ENCODE results near the gene MICU1. TPM values are rescaled to one million over a fixed set of nuclear protein-coding genes. Genes with fewer than 3 reads are reported as not detected.
"Not testable (repeated sequence)": the region's sequence is repeated elsewhere in the genome, so short reads cannot be mapped to it uniquely, and the experiment has no call there.

The MICU1 gene
- total RNA-seq, 1 experiment from 2014 or later: 40.3 TPM

- H3K36me3 ChIP-seq (ENCODE audit: insufficient read depth, low read length): no peaks in the 10 kb centered on the region
- H3K4me3 ChIP-seq (ENCODE audit: low read length): no peak overlapping the region
- no peak for DNase-seq
- H4K20me1 ChIP-seq (ENCODE audit: insufficient read depth, low read depth, low read length): no peaks in the 10 kb centered on the region
- no peaks in the 10 kb centered on the region for H3K9me3 ChIP-seq (ENCODE audit: low read length)
- H3K79me2 ChIP-seq (ENCODE audit: low read length): no peaks in the 10 kb centered on the region
- H3K27me3 ChIP-seq (ENCODE audit: low read length): no peaks in the 10 kb centered on the region
- H3K4me2 ChIP-seq (ENCODE audit: low read depth, low read length, poor library complexity, severe bottlenecking): no peak overlapping the region
- no peaks in the 10 kb centered on the region for H3K9me2 ChIP-seq (replicated peaks; ENCODE audit: insufficient read depth, low read length)
- no peak overlapping the region for H3K9ac ChIP-seq (ENCODE audit: low read length)
- no peak overlapping the region for H2AFZ ChIP-seq (ENCODE audit: low read length)
- no peaks in the 10 kb centered on the region for H3K4me1 ChIP-seq (ENCODE audit: low read length)
- H3K27ac ChIP-seq (ENCODE audit: low read length): no peak overlapping the region
Measured at GRCh38 chr10:72659694-72660093, 33.8 kb upstream of the MICU1 start.

- Histone ChIP-seq H3K27ac (ENCODE audit: low read length) (no peak overlapping the region), H3K9ac (ENCODE audit: low read length) (no peak overlapping the region), H2AFZ (ENCODE audit: low read length) (no peak overlapping the region), H3K4me2 (ENCODE audit: low read depth, low read length, poor library complexity, severe bottlenecking) (no peak overlapping the region), H3K9me3 (ENCODE audit: low read length) (no peaks in the 10 kb centered on the region), H3K36me3 (ENCODE audit: insufficient read depth, low read length) (no peaks in the 10 kb centered on the region), H3K4me3 (ENCODE audit: low read length) (no peak overlapping the region), H4K20me1 (ENCODE audit: insufficient read depth, low read depth, low read length) (no peaks in the 10 kb centered on the region), H3K9me2 (replicated peaks; ENCODE audit: insufficient read depth, low read length) (no peaks in the 10 kb centered on the region), H3K27me3 (ENCODE audit: low read length) (no peaks in the 10 kb centered on the region), H3K4me1 (ENCODE audit: low read length) (no peaks in the 10 kb centered on the region), H3K79me2 (ENCODE audit: low read length) (no peaks in the 10 kb centered on the region)
- no peak for DNase-seq
Measured at GRCh38 chr10:72658696-72659400, 33.0 kb upstream of the MICU1 start.

GRCh38 chr10:72654720-72655119 is 28.8 kb upstream of the MICU1 start:
- no peaks in the 10 kb centered on the region for H3K79me2 ChIP-seq (ENCODE audit: low read length)

GRCh38 chr10:72653383-72654096 is 27.7 kb upstream of the MICU1 start:
- H3K4me1 ChIP-seq (ENCODE audit: low read length): no peaks in the 10 kb centered on the region
- H3K27me3 ChIP-seq (ENCODE audit: low read length): no peaks in the 10 kb centered on the region
- no peak overlapping the region for H3K27ac ChIP-seq (ENCODE audit: low read length)
- DNase-seq: no peak
- H3K9ac ChIP-seq (ENCODE audit: low read length): no peak overlapping the region
- H4K20me1 ChIP-seq (ENCODE audit: insufficient read depth, low read depth, low read length): no peaks in the 10 kb centered on the region
- no peak overlapping the region for H3K4me3 ChIP-seq (ENCODE audit: low read length)
- no peaks in the 10 kb centered on the region for H3K79me2 ChIP-seq (ENCODE audit: low read length)
- H3K36me3 ChIP-seq (ENCODE audit: insufficient read depth, low read length): no peaks in the 10 kb centered on the region
- no peak overlapping the region for H3K4me2 ChIP-seq (ENCODE audit: low read depth, low read length, poor library complexity, severe bottlenecking)
- H3K9me3 ChIP-seq (ENCODE audit: low read length): no peaks in the 10 kb centered on the region
- H2AFZ ChIP-seq (ENCODE audit: low read length): no peak overlapping the region
- H3K9me2 ChIP-seq (replicated peaks; ENCODE audit: insufficient read depth, low read length): no peaks in the 10 kb centered on the region

More at GRCh38 chr10:72654720-72655119, 28.8 kb upstream of the MICU1 start:
- H3K9me2 ChIP-seq (replicated peaks; ENCODE audit: insufficient read depth, low read length): no peaks in the 10 kb centered on the region
- H3K4me2 ChIP-seq (ENCODE audit: low read depth, low read length, poor library complexity, severe bottlenecking): no peak overlapping the region
- no peaks in the 10 kb centered on the region for H4K20me1 ChIP-seq (ENCODE audit: insufficient read depth, low read depth, low read length)
- H3K9ac ChIP-seq (ENCODE audit: low read length): no peak overlapping the region
- no peak overlapping the region for H3K4me3 ChIP-seq (ENCODE audit: low read length)
- H3K27ac ChIP-seq (ENCODE audit: low read length): no peak overlapping the region
- H3K9me3 ChIP-seq (ENCODE audit: low read length): no peaks in the 10 kb centered on the region
- no peaks in the 10 kb centered on the region for H3K36me3 ChIP-seq (ENCODE audit: insufficient read depth, low read length)
- no peaks in the 10 kb centered on the region for H3K4me1 ChIP-seq (ENCODE audit: low read length)
- DNase-seq: no peak
- no peak overlapping the region for H2AFZ ChIP-seq (ENCODE audit: low read length)
- H3K27me3 ChIP-seq (ENCODE audit: low read length): no peaks in the 10 kb centered on the region

GRCh38 chr10:72649291-72649690 is 23.4 kb upstream of the MICU1 start:
- Histone ChIP-seq H3K27ac (ENCODE audit: low read length) (no peak overlapping the region), H3K27me3 (ENCODE audit: low read length) (no peaks in the 10 kb centered on the region), H3K4me3 (ENCODE audit: low read length) (no peak overlapping the region), H3K79me2 (ENCODE audit: low read length) (no peaks in the 10 kb centered on the region), H4K20me1 (ENCODE audit: insufficient read depth, low read depth, low read length) (no peaks in the 10 kb centered on the region), H2AFZ (ENCODE audit: low read length) (no peak overlapping the region), H3K9ac (ENCODE audit: low read length) (no peak overlapping the region), H3K4me1 (ENCODE audit: low read length) (no peaks in the 10 kb centered on the region), H3K9me3 (ENCODE audit: low read length) (no peaks in the 10 kb centered on the region), H3K4me2 (ENCODE audit: low read depth, low read length, poor library complexity, severe bottlenecking) (no peak overlapping the region), H3K9me2 (replicated peaks; ENCODE audit: insufficient read depth, low read length) (no peaks in the 10 kb centered on the region), H3K36me3 (ENCODE audit: insufficient read depth, low read length) (no peaks in the 10 kb centered on the region)
- DNase-seq: no peak

- no peaks in the 10 kb centered on the region for H3K79me2 ChIP-seq (ENCODE audit: low read length)
- no peaks in the 10 kb centered on the region for H3K27me3 ChIP-seq (ENCODE audit: low read length)
- no peak overlapping the region for H3K9ac ChIP-seq (ENCODE audit: low read length)
- no peak overlapping the region for H3K27ac ChIP-seq (ENCODE audit: low read length)
- no peaks in the 10 kb centered on the region for H3K9me2 ChIP-seq (replicated peaks; ENCODE audit: insufficient read depth, low read length)
- no peak overlapping the region for H2AFZ ChIP-seq (ENCODE audit: low read length)
- H3K4me1 ChIP-seq (ENCODE audit: low read length): no peaks in the 10 kb centered on the region
- no peak overlapping the region for H3K4me3 ChIP-seq (ENCODE audit: low read length)
- H3K36me3 ChIP-seq (ENCODE audit: insufficient read depth, low read length): no peaks in the 10 kb centered on the region
- DNase-seq: no peak
- H4K20me1 ChIP-seq (ENCODE audit: insufficient read depth, low read depth, low read length): no peaks in the 10 kb centered on the region
- no peak overlapping the region for H3K4me2 ChIP-seq (ENCODE audit: low read depth, low read length, poor library complexity, severe bottlenecking)
- no peaks in the 10 kb centered on the region for H3K9me3 ChIP-seq (ENCODE audit: low read length)
Measured at GRCh38 chr10:72648301-72648700, 22.4 kb upstream of the MICU1 start.

GRCh38 chr10:72646971-72647370 is 21.1 kb upstream of the MICU1 start:
- H3K4me2 ChIP-seq (ENCODE audit: low read depth, low read length, poor library complexity, severe bottlenecking); H4K20me1 ChIP-seq (ENCODE audit: insufficient read depth, low read depth, low read length); H3K27me3 ChIP-seq (ENCODE audit: low read length); H3K4me3 ChIP-seq (ENCODE audit: low read length); H3K79me2 ChIP-seq (ENCODE audit: low read length); H3K9me3 ChIP-seq (ENCODE audit: low read length); H2AFZ ChIP-seq (ENCODE audit: low read length); H3K27ac ChIP-seq (ENCODE audit: low read length); H3K4me1 ChIP-seq (ENCODE audit: low read length); H3K36me3 ChIP-seq (ENCODE audit: insufficient read depth, low read length); DNase-seq; H3K9ac ChIP-seq (ENCODE audit: low read length); H3K9me2 ChIP-seq (replicated peaks; ENCODE audit: insufficient read depth, low read length): not testable (repeated sequence)

GRCh38 chr10:72645263-72645858 is 19.5 kb upstream of the MICU1 start:
- Histone ChIP-seq H3K27ac (ENCODE audit: low read length) (no peak overlapping the region), H3K4me2 (ENCODE audit: low read depth, low read length, poor library complexity, severe bottlenecking) (no peak overlapping the region), H3K9me3 (ENCODE audit: low read length) (no peaks in the 10 kb centered on the region), H3K27me3 (ENCODE audit: low read length) (no peaks in the 10 kb centered on the region), H3K4me3 (ENCODE audit: low read length) (no peak overlapping the region), H3K36me3 (ENCODE audit: insufficient read depth, low read length) (no peaks in the 10 kb centered on the region), H2AFZ (ENCODE audit: low read length) (no peak overlapping the region), H3K4me1 (ENCODE audit: low read length) (no peaks in the 10 kb centered on the region), H3K9me2 (replicated peaks; ENCODE audit: insufficient read depth, low read length) (no peaks in the 10 kb centered on the region), H3K79me2 (ENCODE audit: low read length) (no peaks in the 10 kb centered on the region), H3K9ac (ENCODE audit: low read length) (no peak overlapping the region), H4K20me1 (ENCODE audit: insufficient read depth, low read depth, low read length) (no peaks in the 10 kb centered on the region)
- DNase-seq: no peak

Data from Karpas-422 (cell line).